IMR-90 (cell line): ENCODE data around the gene ESR2. TPM values are rescaled to one million over a fixed set of nuclear protein-coding genes. Genes with fewer than 3 reads are reported as not detected.

Experiments used
- ATAC-seq: fragments of 200-7000 bp; cut with Tn5 transposase; 2 replicates; pipeline ENCODE4 v1.9.1; 2020; ENCODE audit warnings: low read depth, mild to moderate bottlenecking, moderate library complexity
- BruUV-seq: library from RNA; stranded (reverse); fragments of 400-500 nt; replicated peaks from 2 replicates; lab custom pipeline; 2021; lab: Mats Ljungman, UMichigan
- CTCF ChIA-PET: fragments of 300-600 bp; formaldehyde crosslinking; extraction: SDS; loops from one replicate; lab custom pipeline; 2021; ENCODE audit warnings: antibody characterized with exemption; lab: Yijun Ruan, JAX
- POLR2A ChIA-PET: fragments of 300-600 bp; sonication (Branson Sonifier 250); formaldehyde crosslinking; loops from one replicate; lab custom pipeline; 2022; ENCODE audit warnings: antibody characterized with exemption; ENCODE audit not compliant: unreplicated experiment; lab: Charles Lee
- DNase-seq: peaks from one replicate; pipeline ENCODE4 v3.0.0; 2013
- H2AFZ ChIP-seq: replicated peaks from 2 replicates; pipeline ENCODE3; 2013; ENCODE audit warnings: low read length, mild to moderate bottlenecking; ENCODE audit not compliant: poor library complexity
- H2AK5ac ChIP-seq: 2 replicates; pipeline ENCODE4 v1.6.1; 2013; ENCODE audit warnings: low read depth, low read length, inconsistent platforms
- H2AK9ac ChIP-seq: replicated peaks from 2 replicates; pipeline ENCODE3; 2013; ENCODE audit warnings: mild to moderate bottlenecking, low read depth, low read length, moderate library complexity; ENCODE audit not compliant: poor library complexity
- H2BK120ac ChIP-seq: 2 replicates; pipeline ENCODE4 v1.6.1; 2013; ENCODE audit warnings: low read depth, low read length, inconsistent platforms
- H2BK15ac ChIP-seq: 3 replicates; pipeline ENCODE4 v1.6.1; 2013; ENCODE audit warnings: low read depth, low read length, inconsistent platforms
- H2BK20ac ChIP-seq: 2 replicates; pipeline ENCODE4 v1.6.1; 2013; ENCODE audit warnings: low read depth, mild to moderate bottlenecking, inconsistent platforms, low read length, moderate library complexity
- H2BK5ac ChIP-seq: 2 replicates; pipeline ENCODE4 v1.6.1; 2013; ENCODE audit warnings: mild to moderate bottlenecking, low read depth, low read length, inconsistent platforms; ENCODE audit not compliant: poor library complexity, severe bottlenecking
- H3K14ac ChIP-seq: replicated peaks from 2 replicates; pipeline ENCODE4 v1.6.1; 2013; ENCODE audit warnings: low read depth, low read length, inconsistent platforms
- H3K18ac ChIP-seq: 2 replicates; pipeline ENCODE4 v1.6.1; 2013; ENCODE audit warnings: low read depth, low read length, control low read depth
- H3K23ac ChIP-seq: 2 replicates; pipeline ENCODE4 v1.6.1; 2013; ENCODE audit warnings: low read depth, low read length, inconsistent platforms
- H3K27ac ChIP-seq: 2 replicates; pipeline ENCODE4 v1.5.1; 2013; ENCODE audit warnings: mild to moderate bottlenecking, control low read depth, low read length; ENCODE audit not compliant: insufficient read depth
- H3K27me3 ChIP-seq: 2 replicates; pipeline ENCODE4 v1.6.1; 2013; ENCODE audit warnings: low read length; ENCODE audit not compliant: control insufficient read depth, insufficient read depth
- H3K36me3 ChIP-seq: 2 replicates; pipeline ENCODE4 v1.6.1; 2013; ENCODE audit warnings: low read length, mixed read lengths; ENCODE audit not compliant: control insufficient read depth, insufficient read depth
- H3K4ac ChIP-seq: 2 replicates; pipeline ENCODE4 v1.6.1; 2013; ENCODE audit warnings: low read depth, low read length, inconsistent platforms
- H3K4me1 ChIP-seq: 2 replicates; pipeline ENCODE4 v1.6.1; 2013; ENCODE audit warnings: low read length, mixed read lengths; ENCODE audit not compliant: control insufficient read depth, insufficient read depth
- H3K4me2 ChIP-seq: 2 replicates; pipeline ENCODE4 v1.6.1; 2013; ENCODE audit warnings: low read depth, mild to moderate bottlenecking, control low read depth, low read length, moderate library complexity
- H3K4me3 ChIP-seq: 2 replicates; pipeline ENCODE4 v1.5.1; 2013; ENCODE audit warnings: low read depth, mild to moderate bottlenecking, control low read depth, low read length, moderate library complexity; ENCODE audit not compliant: insufficient read depth
- H3K56ac ChIP-seq: 2 replicates; pipeline ENCODE4 v1.6.1; 2013; ENCODE audit warnings: low read length, inconsistent platforms; ENCODE audit not compliant: insufficient read depth; ENCODE audit errors: extremely low read depth
- H3K79me1 ChIP-seq, 2 experiments: 2 replicates each; pipeline ENCODE4 v1.6.1; 2013; ENCODE audit warnings: low read length in 2 of 2, inconsistent platforms in 1 of 2, low read depth in 1 of 2
- H3K9ac ChIP-seq: 2 replicates; pipeline ENCODE4 v1.6.1; 2013; ENCODE audit warnings: low read depth, low read length, control low read depth
- H3K9me1 ChIP-seq: 2 replicates; pipeline ENCODE4 v1.6.1; 2013; ENCODE audit warnings: low read length, inconsistent platforms; ENCODE audit not compliant: insufficient read depth
- H3K9me3 ChIP-seq: 2 replicates; pipeline ENCODE4 v1.6.1; 2013; ENCODE audit warnings: low read length; ENCODE audit not compliant: control insufficient read depth, insufficient read depth
- H4K20me1 ChIP-seq: 2 replicates; pipeline ENCODE4 v1.6.1; 2013; ENCODE audit warnings: low read length, inconsistent platforms; ENCODE audit not compliant: insufficient read depth
- H4K5ac ChIP-seq: 2 replicates; pipeline ENCODE4 v1.6.1; 2013; ENCODE audit warnings: mild to moderate bottlenecking, low read depth, low read length, control low read depth
- H4K8ac ChIP-seq, 2 experiments: 2 replicates each; pipeline ENCODE4 v1.6.1; 2013; ENCODE audit warnings: low read depth in 2 of 2, low read length in 2 of 2, control low read depth in 1 of 2, inconsistent platforms in 1 of 2
- H4K91ac ChIP-seq: 2 replicates; pipeline ENCODE4 v1.6.1; 2013; ENCODE audit warnings: low read depth, low read length, inconsistent platforms; ENCODE audit not compliant: insufficient read depth
- CHD1 ChIP-seq: IDR thresholded peaks from 2 replicates; pipeline ENCODE4 v1.6.1; 2012; ENCODE audit warnings: low read depth, low read length, improper control_type of control experiment
- MAFK ChIP-seq: IDR thresholded peaks from 2 replicates; pipeline ENCODE4 v1.6.1; 2012; ENCODE audit warnings: low read depth, low read length, improper control_type of control experiment
- MAZ ChIP-seq: IDR thresholded peaks from 2 replicates; pipeline ENCODE4 v1.6.1; 2012; ENCODE audit warnings: low read depth, mild to moderate bottlenecking, low read length, improper control_type of control experiment, moderate library complexity, borderline replicate concordance
- MXI1 ChIP-seq: IDR thresholded peaks from 2 replicates; pipeline ENCODE4 v1.6.1; 2012; ENCODE audit warnings: low read depth, mild to moderate bottlenecking, low read length, moderate library complexity, borderline replicate concordance
- NFE2L2 ChIP-seq: fragments of 150-350 bp; IDR thresholded peaks from 2 replicates; pipeline ENCODE4 v1.6.1; 2016; ENCODE audit warnings: low read depth, mild to moderate bottlenecking, low read length
- POLR2A ChIP-seq: IDR thresholded peaks from 2 replicates; pipeline ENCODE4 v1.6.1; 2012; ENCODE audit warnings: mild to moderate bottlenecking, low read depth, low read length
- RAD21 ChIP-seq: IDR thresholded peaks from 2 replicates; pipeline ENCODE4 v1.6.1; 2012; ENCODE audit warnings: low read length, improper control_type of control experiment
- SMC3 ChIP-seq: fragments of 150-350 bp; IDR thresholded peaks from 2 replicates; pipeline ENCODE4 v1.6.1; 2016; ENCODE audit warnings: low read depth, mild to moderate bottlenecking, antibody characterized with exemption, low read length, moderate library complexity
- WGBS, 2 experiments: methylation state at CpG; one replicate each; pipeline versions ENCODE4 v1.1.5 to v1.1.7; 2013; ENCODE audit warnings: missing lambda C conversion rate in 2 of 2; ENCODE audit not compliant: insufficient read length in 1 of 2; ENCODE audit errors: extremely low coverage in 2 of 2; 5-methylcytosine and 5-hydroxymethylcytosine counted together
- dilution Hi-C: fragments of 300-500 bp; cut with HindIII; formaldehyde crosslinking; loops from one replicate; pipeline ENCODE4 v1.14.3; 2018; ENCODE audit warnings: low sequenced_read_pairs; ENCODE audit not compliant: unreplicated experiment
- in situ Hi-C: fragments of 300-500 bp; cut with MboI; formaldehyde crosslinking; loops from 3 replicates; pipeline ENCODE4 v1.14.3; 2019; ENCODE audit warnings: low sequenced_read_pairs, inconsistent platforms, mixed read lengths
- intact Hi-C: fragments of 100-400 bp; cut with micrococcal nuclease; formaldehyde crosslinking; loops from 2 replicates; pipeline ENCODE4 v1.10.0; 2022
- polyA plus RNA-seq, 3 experiments: library from polyadenylated mRNA; depleted of rRNA; stranded (reverse); fragments of >200 nt; gene quantifications; 2 replicates each; pipeline ENCODE4 v1.2.3, GENCODE V29; 2012; ENCODE audit warnings: low replicate concordance in 1 of 3
- total RNA-seq: library from RNA; depleted of rRNA; stranded (reverse); fragments of >200 nt; gene quantifications from 2 replicates; pipeline ENCODE4 v1.2.3, GENCODE V29; 2012
- TF ChIP-seq, protein P1 (sequence below): fragments of 150-350 bp; IDR thresholded peaks from 2 replicates; pipeline ENCODE4 v1.6.1; 2016; ENCODE audit warnings: low read depth, mild to moderate bottlenecking, low read length, moderate library complexity, borderline replicate concordance
- TF ChIP-seq, protein P2 (sequence below): fragments of 150-350 bp; IDR thresholded peaks from 2 replicates; pipeline ENCODE4 v1.6.1; 2017; ENCODE audit warnings: mild to moderate bottlenecking, antibody characterized with exemption, low read length, low read depth

ESR2 gene
- total and polyA plus RNA-seq, 2 of the 4 experiments (the other 2 are of a cell fraction) = under 0.01 to 0.03 TPM

DNA sequence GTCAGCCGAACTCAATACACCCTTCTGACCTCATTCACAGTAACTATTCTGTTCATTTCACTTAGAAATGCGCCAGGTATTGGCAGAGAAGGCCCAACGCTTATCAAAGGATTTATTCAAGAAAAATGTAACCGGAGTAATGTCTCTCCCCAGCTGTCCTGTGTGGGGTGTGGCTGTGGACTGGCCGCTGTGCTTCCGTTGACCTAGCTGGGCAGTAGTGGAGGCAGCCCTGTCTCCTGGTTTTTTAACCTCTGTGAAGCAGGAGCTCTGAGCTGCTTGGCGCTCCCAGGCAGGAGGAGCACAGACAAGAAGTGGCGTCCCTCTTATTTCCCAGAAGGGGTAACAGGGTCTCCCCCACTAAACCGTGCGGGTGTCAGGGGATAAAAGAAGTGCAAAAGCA, 85.2 kb downstream of the ESR2 start:
- TF ChIP-seq, protein P1, sequence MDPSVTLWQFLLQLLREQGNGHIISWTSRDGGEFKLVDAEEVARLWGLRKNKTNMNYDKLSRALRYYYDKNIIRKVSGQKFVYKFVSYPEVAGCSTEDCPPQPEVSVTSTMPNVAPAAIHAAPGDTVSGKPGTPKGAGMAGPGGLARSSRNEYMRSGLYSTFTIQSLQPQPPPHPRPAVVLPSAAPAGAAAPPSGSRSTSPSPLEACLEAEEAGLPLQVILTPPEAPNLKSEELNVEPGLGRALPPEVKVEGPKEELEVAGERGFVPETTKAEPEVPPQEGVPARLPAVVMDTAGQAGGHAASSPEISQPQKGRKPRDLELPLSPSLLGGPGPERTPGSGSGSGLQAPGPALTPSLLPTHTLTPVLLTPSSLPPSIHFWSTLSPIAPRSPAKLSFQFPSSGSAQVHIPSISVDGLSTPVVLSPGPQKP = no peak
- TF ChIP-seq MXI1 = no peak
- TF ChIP-seq MAFK = no peak
- no peak for TF ChIP-seq POLR2A
- no peak for TF ChIP-seq CHD1
- TF ChIP-seq, protein P2, sequence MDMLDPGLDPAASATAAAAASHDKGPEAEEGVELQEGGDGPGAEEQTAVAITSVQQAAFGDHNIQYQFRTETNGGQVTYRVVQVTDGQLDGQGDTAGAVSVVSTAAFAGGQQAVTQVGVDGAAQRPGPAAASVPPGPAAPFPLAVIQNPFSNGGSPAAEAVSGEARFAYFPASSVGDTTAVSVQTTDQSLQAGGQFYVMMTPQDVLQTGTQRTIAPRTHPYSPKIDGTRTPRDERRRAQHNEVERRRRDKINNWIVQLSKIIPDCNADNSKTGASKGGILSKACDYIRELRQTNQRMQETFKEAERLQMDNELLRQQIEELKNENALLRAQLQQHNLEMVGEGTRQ = no peak
- TF ChIP-seq RAD21 = no peak
- TF ChIP-seq NFE2L2 = no peak
- no peak for TF ChIP-seq SMC3
- no peak for TF ChIP-seq MAZ
- H3K56ac ChIP-seq = no peak overlapping the region
- H4K20me1 ChIP-seq = no peaks in the 10 kb centered on the region
- no peak overlapping the region for H2BK15ac ChIP-seq
- 80% methylated on average over 1 of the region's 10 CpGs; no CpG with 5 or more reads in 1 of the 2 experiments for WGBS, 2 experiments
- CTCF ChIA-PET = interaction anchor here (0.8 to 1.0 kb wide), 3 partner anchors 10 to 86 kb away, joined by 3 read pairs; no protein-coding TSS in a partner anchor
- POLR2A ChIA-PET = no interaction called here
- H4K91ac ChIP-seq = no peak overlapping the region
- BruUV-seq = no TSS peak
- intact Hi-C loops = no loop called here
- ATAC-seq = no peak
- H2BK120ac ChIP-seq = no peak overlapping the region
- dilution Hi-C loops = no loop called here
- no peaks in the 10 kb centered on the region for H3K9me1 ChIP-seq
- no peak overlapping the region for H3K27ac ChIP-seq
- H2BK5ac ChIP-seq = no peak overlapping the region
- no peak overlapping the region for H3K14ac ChIP-seq
- H3K4me2 ChIP-seq = no peak overlapping the region
- H2AK5ac ChIP-seq = peak overlapping the region; percentile 31; the same call in 1 of the 2 replicates
- H2AK9ac ChIP-seq = peak overlapping the region; percentile 3
- H3K36me3 ChIP-seq = peaks cover 6% of the 10 kb centered on the region; the same call in 1 of the 2 replicates
- DNase-seq = no peak
- 0 out of 2 replicates have a peak overlapping the region, but pooled peaks have one; percentile 17 for H3K4ac ChIP-seq
- H3K23ac ChIP-seq = no peak overlapping the region
- no peak overlapping the region for H2BK20ac ChIP-seq
- H3K4me1 ChIP-seq = peaks cover 9% of the 10 kb centered on the region; the same call in 1 of the 2 replicates
- H3K18ac ChIP-seq = no peak overlapping the region
- in situ Hi-C loops = no loop called here
- H3K9me3 ChIP-seq = no peaks in the 10 kb centered on the region
- no peaks in the 10 kb centered on the region for H3K27me3 ChIP-seq
- no peak overlapping the region for H3K9ac ChIP-seq
- no peak overlapping the region for H2AFZ ChIP-seq
- no peaks in the 10 kb centered on the region for H3K79me1 ChIP-seq
- H3K4me3 ChIP-seq = no peak overlapping the region
- no peak overlapping the region for H4K5ac ChIP-seq
- H4K8ac ChIP-seq = no peak overlapping the region
